Mucosa of descending colon (tissue), 3 donors: ENCODE data around the gene TMEM203. TPM values are rescaled to one million over a fixed set of nuclear protein-coding genes. Genes with fewer than 3 reads are reported as not detected.

Experiments
- ATAC-seq: fragments of 200-7000 bp; cut with Tn5 transposase; one replicate; pipeline ENCODE4 v1.9.1; 2020; ENCODE audit warnings: mild to moderate bottlenecking, moderate library complexity
- DNase-seq, 3 donors: peaks; one replicate each; pipeline ENCODE4 v3.0.0-alpha.2; 2020
- H3K36me3 ChIP-seq: fragments of 200-600 bp; one replicate; pipeline ENCODE4 v1.8.0; 2021; ENCODE audit warnings: low read depth, mild to moderate bottlenecking
- H3K4me1 ChIP-seq: fragments of 200-600 bp; one replicate; pipeline ENCODE4 v1.8.0; 2021; ENCODE audit warnings: low read depth, mild to moderate bottlenecking
- H3K4me3 ChIP-seq: fragments of 200-600 bp; one replicate; pipeline ENCODE4 v1.8.0; 2021; ENCODE audit warnings: mild to moderate bottlenecking
- H3K9me3 ChIP-seq: fragments of 200-600 bp; one replicate; pipeline ENCODE4 v1.8.0; 2021; ENCODE audit warnings: mild to moderate bottlenecking
- intact Hi-C, 2 donors: fragments of 100-400 bp; cut with DNase I in 1 of 2; cut with micrococcal nuclease in 1 of 2; formaldehyde crosslinking; loops; one replicate each; pipeline versions ENCODE4 v1.11.0 to v1.11.1; 2022; cut with DNase I, micrococcal nuclease
- total RNA-seq, 3 donors: library from RNA; stranded (reverse); fragmentation: NEBNext Ultra II Directional in 2 of 3; extraction: Animal tissue kit (Norgen Biotek cat#: 25700) in 2 of 3; gene quantifications; one replicate each; pipeline versions ENCODE4 v1.2.1 to v1.2.4, GENCODE V29; 2021 to 2023
- TF ChIP-seq, protein P1 (sequence below): fragments of 200-600 bp; IDR thresholded peaks from one replicate; pipeline ENCODE4 v1.8.0; 2022; ENCODE audit warnings: antibody characterized with exemption, mild to moderate bottlenecking
- donor health status: DM: no; HTN: no; CAD: no; lungs with moderate emphysema.
- donor health status: DM: no; HTN: no; CAD: no.
- donor health status: DM: no; HTN: yes; CAD: no.

Gene TMEM203
- total RNA-seq, 3 donors from 2014 or later = 30.6 to 40.4 (median 40.0) TPM

DNA sequence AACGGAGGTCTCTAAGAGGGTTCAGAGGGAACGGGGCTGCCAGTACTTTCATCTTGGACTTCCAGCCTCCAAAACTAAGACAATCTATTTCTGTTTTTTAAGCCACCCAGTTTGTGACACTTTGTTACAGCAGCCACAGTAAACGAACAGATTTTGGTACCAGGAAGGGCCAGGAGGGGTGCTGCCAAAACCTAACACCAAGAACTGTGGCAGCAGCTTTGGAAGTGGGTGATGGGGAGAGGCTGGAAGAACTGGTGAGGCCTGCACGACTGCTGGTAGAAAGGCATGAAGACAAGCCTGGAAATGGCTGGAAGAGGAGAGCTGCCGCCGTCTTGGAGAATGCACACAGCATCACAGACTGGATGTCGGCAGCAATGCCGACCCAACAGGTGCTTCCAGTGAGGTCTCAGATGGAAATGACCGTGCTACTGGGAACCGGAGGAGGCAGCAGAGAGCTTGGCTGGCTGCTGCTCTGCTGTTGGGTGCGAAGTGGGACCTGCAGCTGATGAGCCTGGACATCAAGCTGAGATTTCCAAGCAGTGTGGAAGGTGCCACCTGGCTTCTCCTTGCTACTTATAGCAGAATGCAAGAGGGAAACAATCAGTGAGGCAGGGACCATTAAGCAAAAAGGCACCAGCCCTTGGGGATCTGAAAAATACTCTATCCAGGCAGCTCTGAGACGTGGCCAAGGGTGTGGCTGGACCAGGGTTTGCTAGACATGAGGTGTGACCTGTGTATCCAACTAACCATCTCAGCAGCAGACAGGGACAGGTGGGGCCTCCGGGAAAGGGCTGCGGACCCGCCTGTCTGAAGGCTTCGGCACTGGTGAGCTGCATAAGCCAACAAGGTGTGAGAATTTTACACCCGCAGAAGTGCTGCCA is 28.9 kb downstream of the TMEM203 start:
- intact Hi-C loops = no loop called here
- ATAC-seq = peak; percentile 72
- Histone ChIP-seq H3K36me3 (peaks cover 3% of the 10 kb centered on the region), H3K9me3 (no peaks in the 10 kb centered on the region), H3K4me3 (no peak overlapping the region), H3K4me1 (peaks cover 21% of the 10 kb centered on the region)
- DNase-seq = peak in 2 of 3 donors; percentile 59 to 60
- TF ChIP-seq, protein P1, sequence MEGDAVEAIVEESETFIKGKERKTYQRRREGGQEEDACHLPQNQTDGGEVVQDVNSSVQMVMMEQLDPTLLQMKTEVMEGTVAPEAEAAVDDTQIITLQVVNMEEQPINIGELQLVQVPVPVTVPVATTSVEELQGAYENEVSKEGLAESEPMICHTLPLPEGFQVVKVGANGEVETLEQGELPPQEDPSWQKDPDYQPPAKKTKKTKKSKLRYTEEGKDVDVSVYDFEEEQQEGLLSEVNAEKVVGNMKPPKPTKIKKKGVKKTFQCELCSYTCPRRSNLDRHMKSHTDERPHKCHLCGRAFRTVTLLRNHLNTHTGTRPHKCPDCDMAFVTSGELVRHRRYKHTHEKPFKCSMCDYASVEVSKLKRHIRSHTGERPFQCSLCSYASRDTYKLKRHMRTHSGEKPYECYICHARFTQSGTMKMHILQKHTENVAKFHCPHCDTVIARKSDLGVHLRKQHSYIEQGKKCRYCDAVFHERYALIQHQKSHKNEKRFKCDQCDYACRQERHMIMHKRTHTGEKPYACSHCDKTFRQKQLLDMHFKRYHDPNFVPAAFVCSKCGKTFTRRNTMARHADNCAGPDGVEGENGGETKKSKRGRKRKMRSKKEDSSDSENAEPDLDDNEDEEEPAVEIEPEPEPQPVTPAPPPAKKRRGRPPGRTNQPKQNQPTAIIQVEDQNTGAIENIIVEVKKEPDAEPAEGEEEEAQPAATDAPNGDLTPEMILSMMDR = peak; percentile 41

- DNase-seq (no peak), ATAC-seq (peak; percentile 4)
- TF ChIP-seq, protein P1 = no peak
- Histone ChIP-seq H3K9me3 (no peaks in the 10 kb centered on the region), H3K4me1 (peaks cover 21% of the 10 kb centered on the region), H3K36me3 (peaks cover 3% of the 10 kb centered on the region), H3K4me3 (no peak overlapping the region)
- intact Hi-C loops = no loop called here
These were observed 30.0 kb downstream of the TMEM203 start for GRCh38 chr9:137175345-137175961.

DNA sequence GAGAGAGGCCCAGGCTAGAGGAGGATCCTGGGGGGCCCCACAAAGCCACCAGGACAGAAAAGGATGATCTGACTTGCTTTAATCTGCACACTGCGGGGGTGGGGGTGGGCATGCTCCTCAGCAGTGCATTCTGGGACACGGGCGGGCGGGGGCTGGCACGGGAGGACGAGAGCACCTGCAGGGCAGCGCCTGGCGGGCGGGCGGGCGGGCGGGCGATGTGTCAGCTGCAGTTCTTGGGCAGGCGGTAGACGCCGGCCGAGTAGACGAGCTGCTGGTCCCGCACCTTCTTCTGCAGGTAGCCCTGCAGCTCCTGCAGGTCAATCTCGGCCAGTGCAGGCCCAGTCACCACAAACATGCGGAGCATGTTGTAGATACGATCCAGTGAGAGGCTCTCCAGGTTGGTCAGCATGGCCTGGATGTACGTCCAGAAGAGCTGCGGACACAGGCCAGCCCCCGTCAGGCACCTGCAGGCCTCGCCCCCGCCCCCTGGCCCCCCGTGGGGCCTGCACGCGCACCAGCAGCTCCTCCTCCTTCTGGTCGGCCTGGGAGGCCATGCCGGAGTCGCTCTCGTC is 30.6 kb downstream of the TMEM203 start:
- H3K4me3 ChIP-seq = no peak overlapping the region
- ATAC-seq = peak; percentile 6
- H3K36me3 ChIP-seq = peaks cover 3% of the 10 kb centered on the region
- peaks cover 25% of the 10 kb centered on the region for H3K4me1 ChIP-seq
- intact Hi-C loops = no loop called here
- H3K9me3 ChIP-seq = no peaks in the 10 kb centered on the region
- TF ChIP-seq, protein P1 = no peak
- DNase-seq = no peak

GRCh38 chr9:137173796-137174664 is 31.4 kb downstream of the TMEM203 start:
- intact Hi-C loops = no loop called here
- no peaks in the 10 kb centered on the region for H3K9me3 ChIP-seq
- ATAC-seq (no peak), DNase-seq (no peak)
- TF ChIP-seq, protein P1 = no peak
- peaks cover 33% of the 10 kb centered on the region for H3K4me1 ChIP-seq
- H3K4me3 ChIP-seq = no peak overlapping the region
- H3K36me3 ChIP-seq = no peaks in the 10 kb centered on the region
